IMR-90 (cell line): ENCODE data around the gene SLC25A12. TPM values are rescaled to one million over a fixed set of nuclear protein-coding genes. Genes with fewer than 3 reads are reported as not detected.
A peak's percentile ranks its signal among the peaks of the same experiment; 100 is the strongest.

Source experiments
- ATAC-seq: fragments of 200-7000 bp; cut with Tn5 transposase; 2 replicates; pipeline ENCODE4 v1.9.1; 2020; ENCODE audit warnings: low read depth, mild to moderate bottlenecking, moderate library complexity
- BruUV-seq: library from RNA; stranded (reverse); fragments of 400-500 nt; replicated peaks from 2 replicates; lab custom pipeline; 2021; lab: Mats Ljungman, UMichigan
- CTCF ChIA-PET: fragments of 300-600 bp; formaldehyde crosslinking; extraction: SDS; loops from one replicate; lab custom pipeline; 2021; ENCODE audit warnings: antibody characterized with exemption; lab: Yijun Ruan, JAX
- POLR2A ChIA-PET: fragments of 300-600 bp; sonication (Branson Sonifier 250); formaldehyde crosslinking; loops from one replicate; lab custom pipeline; 2022; ENCODE audit warnings: antibody characterized with exemption; ENCODE audit not compliant: unreplicated experiment; lab: Charles Lee
- DNase-seq: peaks from one replicate; pipeline ENCODE4 v3.0.0; 2013
- H2AFZ ChIP-seq: replicated peaks from 2 replicates; pipeline ENCODE3; 2013; ENCODE audit warnings: low read length, mild to moderate bottlenecking; ENCODE audit not compliant: poor library complexity
- H2AK5ac ChIP-seq: 2 replicates; pipeline ENCODE4 v1.6.1; 2013; ENCODE audit warnings: low read depth, low read length, inconsistent platforms
- H2AK9ac ChIP-seq: replicated peaks from 2 replicates; pipeline ENCODE3; 2013; ENCODE audit warnings: mild to moderate bottlenecking, low read depth, low read length, moderate library complexity; ENCODE audit not compliant: poor library complexity
- H2BK120ac ChIP-seq: 2 replicates; pipeline ENCODE4 v1.6.1; 2013; ENCODE audit warnings: low read depth, low read length, inconsistent platforms
- H2BK15ac ChIP-seq: 3 replicates; pipeline ENCODE4 v1.6.1; 2013; ENCODE audit warnings: low read depth, low read length, inconsistent platforms
- H2BK20ac ChIP-seq: 2 replicates; pipeline ENCODE4 v1.6.1; 2013; ENCODE audit warnings: low read depth, mild to moderate bottlenecking, inconsistent platforms, low read length, moderate library complexity
- H2BK5ac ChIP-seq: 2 replicates; pipeline ENCODE4 v1.6.1; 2013; ENCODE audit warnings: mild to moderate bottlenecking, low read depth, low read length, inconsistent platforms; ENCODE audit not compliant: poor library complexity, severe bottlenecking
- H3K14ac ChIP-seq: replicated peaks from 2 replicates; pipeline ENCODE4 v1.6.1; 2013; ENCODE audit warnings: low read depth, low read length, inconsistent platforms
- H3K18ac ChIP-seq: 2 replicates; pipeline ENCODE4 v1.6.1; 2013; ENCODE audit warnings: low read depth, low read length, control low read depth
- H3K23ac ChIP-seq: 2 replicates; pipeline ENCODE4 v1.6.1; 2013; ENCODE audit warnings: low read depth, low read length, inconsistent platforms
- H3K27ac ChIP-seq: 2 replicates; pipeline ENCODE4 v1.5.1; 2013; ENCODE audit warnings: mild to moderate bottlenecking, control low read depth, low read length; ENCODE audit not compliant: insufficient read depth
- H3K27me3 ChIP-seq: 2 replicates; pipeline ENCODE4 v1.6.1; 2013; ENCODE audit warnings: low read length; ENCODE audit not compliant: control insufficient read depth, insufficient read depth
- H3K36me3 ChIP-seq: 2 replicates; pipeline ENCODE4 v1.6.1; 2013; ENCODE audit warnings: low read length, mixed read lengths; ENCODE audit not compliant: control insufficient read depth, insufficient read depth
- H3K4ac ChIP-seq: 2 replicates; pipeline ENCODE4 v1.6.1; 2013; ENCODE audit warnings: low read depth, low read length, inconsistent platforms
- H3K4me1 ChIP-seq: 2 replicates; pipeline ENCODE4 v1.6.1; 2013; ENCODE audit warnings: low read length, mixed read lengths; ENCODE audit not compliant: control insufficient read depth, insufficient read depth
- H3K4me2 ChIP-seq: 2 replicates; pipeline ENCODE4 v1.6.1; 2013; ENCODE audit warnings: low read depth, mild to moderate bottlenecking, control low read depth, low read length, moderate library complexity
- H3K4me3 ChIP-seq: 2 replicates; pipeline ENCODE4 v1.5.1; 2013; ENCODE audit warnings: low read depth, mild to moderate bottlenecking, control low read depth, low read length, moderate library complexity; ENCODE audit not compliant: insufficient read depth
- H3K56ac ChIP-seq: 2 replicates; pipeline ENCODE4 v1.6.1; 2013; ENCODE audit warnings: low read length, inconsistent platforms; ENCODE audit not compliant: insufficient read depth; ENCODE audit errors: extremely low read depth
- H3K79me1 ChIP-seq, 2 experiments: 2 replicates each; pipeline ENCODE4 v1.6.1; 2013; ENCODE audit warnings: low read length in 2 of 2, inconsistent platforms in 1 of 2, low read depth in 1 of 2
- H3K9ac ChIP-seq: 2 replicates; pipeline ENCODE4 v1.6.1; 2013; ENCODE audit warnings: low read depth, low read length, control low read depth
- H3K9me1 ChIP-seq: 2 replicates; pipeline ENCODE4 v1.6.1; 2013; ENCODE audit warnings: low read length, inconsistent platforms; ENCODE audit not compliant: insufficient read depth
- H3K9me3 ChIP-seq: 2 replicates; pipeline ENCODE4 v1.6.1; 2013; ENCODE audit warnings: low read length; ENCODE audit not compliant: control insufficient read depth, insufficient read depth
- H4K20me1 ChIP-seq: 2 replicates; pipeline ENCODE4 v1.6.1; 2013; ENCODE audit warnings: low read length, inconsistent platforms; ENCODE audit not compliant: insufficient read depth
- H4K5ac ChIP-seq: 2 replicates; pipeline ENCODE4 v1.6.1; 2013; ENCODE audit warnings: mild to moderate bottlenecking, low read depth, low read length, control low read depth
- H4K8ac ChIP-seq, 2 experiments: 2 replicates each; pipeline ENCODE4 v1.6.1; 2013; ENCODE audit warnings: low read depth in 2 of 2, low read length in 2 of 2, control low read depth in 1 of 2, inconsistent platforms in 1 of 2
- H4K91ac ChIP-seq: 2 replicates; pipeline ENCODE4 v1.6.1; 2013; ENCODE audit warnings: low read depth, low read length, inconsistent platforms; ENCODE audit not compliant: insufficient read depth
- BHLHE40 ChIP-seq: fragments of 150-350 bp; IDR thresholded peaks from 2 replicates; pipeline ENCODE4 v1.6.1; 2016; ENCODE audit warnings: mild to moderate bottlenecking, low read depth, low read length
- CEBPB ChIP-seq: IDR thresholded peaks from 2 replicates; pipeline ENCODE4 v1.6.1; 2012; ENCODE audit warnings: low read depth, low read length, improper control_type of control experiment
- FOS ChIP-seq: fragments of 150-350 bp; IDR thresholded peaks from 2 replicates; pipeline ENCODE4 v1.6.1; 2016; ENCODE audit warnings: low read depth, low read length
- MAFK ChIP-seq: IDR thresholded peaks from 2 replicates; pipeline ENCODE4 v1.6.1; 2012; ENCODE audit warnings: low read depth, low read length, improper control_type of control experiment
- WGBS, 2 experiments: methylation state at CpG; one replicate each; pipeline versions ENCODE4 v1.1.5 to v1.1.7; 2013; ENCODE audit warnings: missing lambda C conversion rate in 2 of 2; ENCODE audit not compliant: insufficient read length in 1 of 2; ENCODE audit errors: extremely low coverage in 2 of 2; 5-methylcytosine and 5-hydroxymethylcytosine counted together
- dilution Hi-C: fragments of 300-500 bp; cut with HindIII; formaldehyde crosslinking; loops from one replicate; pipeline ENCODE4 v1.14.3; 2018; ENCODE audit warnings: low sequenced_read_pairs; ENCODE audit not compliant: unreplicated experiment
- in situ Hi-C: fragments of 300-500 bp; cut with MboI; formaldehyde crosslinking; loops from 3 replicates; pipeline ENCODE4 v1.14.3; 2019; ENCODE audit warnings: low sequenced_read_pairs, inconsistent platforms, mixed read lengths
- intact Hi-C: fragments of 100-400 bp; cut with micrococcal nuclease; formaldehyde crosslinking; loops from 2 replicates; pipeline ENCODE4 v1.10.0; 2022
- polyA plus RNA-seq, 3 experiments: library from polyadenylated mRNA; depleted of rRNA; stranded (reverse); fragments of >200 nt; gene quantifications; 2 replicates each; pipeline ENCODE4 v1.2.3, GENCODE V29; 2012; ENCODE audit warnings: low replicate concordance in 1 of 3
- total RNA-seq: library from RNA; depleted of rRNA; stranded (reverse); fragments of >200 nt; gene quantifications from 2 replicates; pipeline ENCODE4 v1.2.3, GENCODE V29; 2012
- TF ChIP-seq, protein P1 (sequence below): fragments of 150-350 bp; IDR thresholded peaks from 2 replicates; pipeline ENCODE4 v1.6.1; 2017; ENCODE audit warnings: mild to moderate bottlenecking, antibody characterized with exemption, low read length, low read depth

Gene SLC25A12
- total and polyA plus RNA-seq, 2 of the 4 experiments (the other 2 are of a cell fraction) = 16.3 to 17.6 TPM

DNA sequence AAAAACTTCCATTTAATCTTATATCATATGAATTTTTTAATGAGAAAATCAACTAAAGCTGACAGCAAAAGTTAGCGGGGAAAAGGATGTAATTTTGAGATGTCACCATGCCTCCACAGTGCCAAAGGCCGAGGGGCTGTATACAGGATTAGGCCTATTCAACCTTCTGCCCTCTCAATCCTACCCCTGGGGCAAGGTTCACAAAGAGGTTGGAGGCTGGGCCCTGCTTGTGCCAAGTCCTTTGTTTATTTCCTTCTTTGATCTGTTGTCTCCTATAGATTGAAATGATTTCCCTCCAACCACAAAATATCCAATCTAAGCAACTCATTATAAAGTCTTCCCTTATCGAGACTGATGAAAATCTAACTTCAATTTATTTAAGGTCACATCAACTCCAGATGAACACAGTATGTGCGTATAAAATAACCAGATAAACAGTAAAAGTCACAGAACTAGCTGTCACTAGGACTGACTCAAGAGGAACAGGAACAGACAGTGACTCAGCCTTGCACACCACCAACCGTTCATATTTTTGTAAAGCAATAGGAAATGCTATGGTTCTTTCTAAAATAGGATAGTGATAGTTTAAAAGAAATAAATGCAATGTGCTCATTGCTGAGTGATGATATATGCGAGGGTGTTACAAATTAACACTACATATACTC lies 95.8 kb downstream of the SLC25A12 start:
- Histone ChIP-seq H2BK15ac (peak overlapping the region; percentile 56; the same call in 1 of the 3 replicates), H3K27me3 (no peaks in the 10 kb centered on the region), H4K5ac (peak overlapping the region; percentile 71), H3K4me1 (peaks cover 6% of the 10 kb centered on the region), H3K4me2 (peak overlapping the region; percentile 60), H3K18ac (peak overlapping the region; percentile 64; the same call in 1 of the 2 replicates), H2AK9ac (peak overlapping the region; percentile 60), H3K23ac (peak overlapping the region; percentile 19; the same call in 1 of the 2 replicates), H3K9me1 (peaks cover 7% of the 10 kb centered on the region), H3K14ac (peak overlapping the region; percentile 59; the same call in 1 of the 2 replicates), H2BK5ac (peak overlapping the region; percentile 73), H3K56ac (no peak overlapping the region), H3K4me3 (no peak overlapping the region), H2AK5ac (0 out of 2 replicates have a peak overlapping the region, but pooled peaks have one; percentile 85), H3K27ac (no peak overlapping the region), H3K36me3 (peaks cover 3% of the 10 kb centered on the region; the same call in 1 of the 2 replicates), H4K91ac (0 out of 2 replicates have a peak overlapping the region, but pooled peaks have one; percentile 55), H4K20me1 (no peaks in the 10 kb centered on the region), H3K79me1 (peaks cover 0 to 3% of the 10 kb centered on the region in 2 experiments; a peak in 1 of 4 replicates), H3K9me3 (no peaks in the 10 kb centered on the region), H2BK120ac (peak overlapping the region; percentile 59; the same call in 1 of the 2 replicates), H4K8ac (peak overlapping the region in 1 of 2 experiments; percentile 45; a peak in 2 of 4 replicates), H3K9ac (peak overlapping the region; percentile 6; the same call in 1 of the 2 replicates), H2BK20ac (peak overlapping the region; percentile 58; the same call in 1 of the 2 replicates), H2AFZ (no peak overlapping the region), H3K4ac (peak overlapping the region; percentile 74; the same call in 1 of the 2 replicates)
- intact Hi-C loops = no loop called here
- POLR2A ChIA-PET = no interaction called here
- no TSS peak for BruUV-seq
- TF ChIP-seq CEBPB = peak; percentile 29; the same call in 1 of the 2 replicates
- TF ChIP-seq FOS = peak; percentile 59; the same call in 1 of the 2 replicates
- peak; percentile 44; the same call in 1 of the 2 replicates for TF ChIP-seq BHLHE40
- TF ChIP-seq MAFK = no peak
- TF ChIP-seq, protein P1, sequence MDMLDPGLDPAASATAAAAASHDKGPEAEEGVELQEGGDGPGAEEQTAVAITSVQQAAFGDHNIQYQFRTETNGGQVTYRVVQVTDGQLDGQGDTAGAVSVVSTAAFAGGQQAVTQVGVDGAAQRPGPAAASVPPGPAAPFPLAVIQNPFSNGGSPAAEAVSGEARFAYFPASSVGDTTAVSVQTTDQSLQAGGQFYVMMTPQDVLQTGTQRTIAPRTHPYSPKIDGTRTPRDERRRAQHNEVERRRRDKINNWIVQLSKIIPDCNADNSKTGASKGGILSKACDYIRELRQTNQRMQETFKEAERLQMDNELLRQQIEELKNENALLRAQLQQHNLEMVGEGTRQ = no peak
- dilution Hi-C loops = no loop called here
- peak; percentile 74 for DNase-seq
- in situ Hi-C loops = no loop called here
- peak; percentile 89 for ATAC-seq
- CTCF ChIA-PET = interaction anchor here (0.6 to 1.5 kb wide), 3 partner anchors 12 to 16 kb away, joined by 3 to 5 read pairs (median 4); no protein-coding TSS in a partner anchor
- WGBS, 2 experiments = no CpG with 5 or more reads among the region's 6 CpGs
